H9 (cell line): ENCODE data around the gene ST6GALNAC3. TPM values are rescaled to one million over a fixed set of nuclear protein-coding genes. Genes with fewer than 3 reads are reported as not detected.

Experiments used
- DNase-seq: peaks from one replicate; pipeline ENCODE4 v3.0.0-alpha.2; 2017
- H2AFZ ChIP-seq: one replicate; pipeline ENCODE4 v1.6.1; 2013; ENCODE audit warnings: mild to moderate bottlenecking, low read length, control low read depth, moderate library complexity
- H2AK5ac ChIP-seq: 2 replicates; pipeline ENCODE4 v1.6.1; 2013; ENCODE audit warnings: low read length, control low read depth, mixed read lengths; ENCODE audit not compliant: insufficient read length
- H2BK120ac ChIP-seq: one replicate; pipeline ENCODE4 v1.6.1; 2013; ENCODE audit warnings: low read depth, mild to moderate bottlenecking, low read length, control low read depth, inconsistent platforms; ENCODE audit not compliant: poor library complexity, severe bottlenecking
- H2BK12ac ChIP-seq: 2 replicates; pipeline ENCODE4 v1.6.1; 2013; ENCODE audit warnings: low read length, control low read depth, mixed read lengths, low read depth; ENCODE audit not compliant: insufficient read length
- H2BK15ac ChIP-seq: 2 replicates; pipeline ENCODE4 v1.6.1; 2013; ENCODE audit warnings: low read depth, low read length, control low read depth
- H2BK20ac ChIP-seq: one replicate; pipeline ENCODE4 v1.6.1; 2013; ENCODE audit warnings: low read depth, mild to moderate bottlenecking, low read length, control low read depth, inconsistent platforms; ENCODE audit not compliant: poor library complexity, severe bottlenecking
- H2BK5ac ChIP-seq: 2 replicates; pipeline ENCODE4 v1.6.1; 2013; ENCODE audit warnings: low read length, control low read depth, mixed read lengths; ENCODE audit not compliant: insufficient read length
- H3K14ac ChIP-seq: 2 replicates; pipeline ENCODE4 v1.6.1; 2013; ENCODE audit warnings: low read length, control low read depth; ENCODE audit not compliant: insufficient read depth
- H3K18ac ChIP-seq: 2 replicates; pipeline ENCODE4 v1.6.1; 2013; ENCODE audit warnings: low read depth, mild to moderate bottlenecking, mixed read lengths, low read length, control low read depth; ENCODE audit not compliant: insufficient read length
- H3K23ac ChIP-seq: 2 replicates; pipeline ENCODE4 v1.6.1; 2013; ENCODE audit warnings: low read length, control low read depth, mixed read lengths, low read depth; ENCODE audit not compliant: insufficient read length
- H3K23me2 ChIP-seq: 2 replicates; pipeline ENCODE4 v1.6.1; 2013; ENCODE audit warnings: low read depth, mild to moderate bottlenecking, mixed read lengths, low read length, control low read depth; ENCODE audit not compliant: insufficient read length, poor library complexity, severe bottlenecking
- H3K27ac ChIP-seq: 2 replicates; pipeline ENCODE4 v1.5.1; 2013; ENCODE audit warnings: low read length, control low read depth, mixed read lengths, low read depth; ENCODE audit not compliant: insufficient read length
- H3K27me3 ChIP-seq: 2 replicates; pipeline ENCODE4 v1.6.1; 2013; ENCODE audit warnings: low read length, control low read depth, inconsistent platforms; ENCODE audit not compliant: insufficient read depth
- H3K4ac ChIP-seq: 2 replicates; pipeline ENCODE4 v1.6.1; 2013; ENCODE audit warnings: low read depth, mild to moderate bottlenecking, control low read depth, inconsistent platforms, low read length, moderate library complexity
- H3K4me1 ChIP-seq: 2 replicates; pipeline ENCODE4 v1.6.1; 2013; ENCODE audit warnings: low read length, control low read depth, inconsistent platforms; ENCODE audit not compliant: insufficient read depth
- H3K4me2 ChIP-seq: 2 replicates; pipeline ENCODE4 v1.6.1; 2013; ENCODE audit warnings: low read length, control low read depth, mixed read lengths; ENCODE audit not compliant: insufficient read length, insufficient read depth
- H3K56ac ChIP-seq: 2 replicates; pipeline ENCODE4 v1.6.1; 2013; ENCODE audit warnings: low read depth, mild to moderate bottlenecking, mixed read lengths, low read length, control low read depth; ENCODE audit not compliant: insufficient read length
- H3K79me1 ChIP-seq: 2 replicates; pipeline ENCODE4 v1.6.1; 2013; ENCODE audit warnings: low read depth, mild to moderate bottlenecking, moderate library complexity, low read length, control low read depth, inconsistent platforms; ENCODE audit not compliant: insufficient read depth, poor library complexity, severe bottlenecking
- H3K79me2 ChIP-seq: 2 replicates; pipeline ENCODE4 v1.6.1; 2013; ENCODE audit warnings: low read length, control low read depth, inconsistent platforms; ENCODE audit not compliant: insufficient read depth
- H3K9ac ChIP-seq: 2 replicates; pipeline ENCODE4 v1.6.1; 2013; ENCODE audit warnings: low read length, control low read depth, mixed read lengths; ENCODE audit not compliant: insufficient read length; ENCODE audit errors: extremely low read depth
- H3K9me3 ChIP-seq: one replicate; pipeline ENCODE4 v1.6.1; 2013; ENCODE audit warnings: low read depth, low read length, inconsistent platforms; ENCODE audit not compliant: control insufficient read depth
- H3T11ph ChIP-seq: one replicate; pipeline ENCODE4 v1.6.1; 2013; ENCODE audit warnings: mild to moderate bottlenecking, low read length, control low read depth, inconsistent platforms
- H4K20me1 ChIP-seq: one replicate; pipeline ENCODE4 v1.6.1; 2013; ENCODE audit not compliant: control insufficient read depth, insufficient read length, insufficient read depth
- H4K5ac ChIP-seq: 2 replicates; pipeline ENCODE4 v1.6.1; 2013; ENCODE audit warnings: low read depth, mild to moderate bottlenecking, mixed read lengths, low read length, control low read depth; ENCODE audit not compliant: insufficient read length
- H4K8ac ChIP-seq: replicated peaks from 2 replicates; pipeline ENCODE4 v1.6.1; 2013; ENCODE audit warnings: low read length, control low read depth, mixed read lengths, low read depth; ENCODE audit not compliant: insufficient read length
- H4K91ac ChIP-seq: 2 replicates; pipeline ENCODE4 v1.6.1; 2013; ENCODE audit warnings: low read depth, mild to moderate bottlenecking, moderate library complexity, mixed read lengths, low read length, control low read depth; ENCODE audit not compliant: insufficient read length
- H3K27ac Mint-ChIP-seq, 3 experiments: 2 replicates in 2 of 3; 3 replicates in 1 of 3; pipeline ENCODE4 v1.8.0; 2020 to 2021; ENCODE audit warnings: mixed read lengths in 3 of 3, mild to moderate bottlenecking in 1 of 3, moderate library complexity in 1 of 3
- H3K27me3 Mint-ChIP-seq: 2 replicates; pipeline ENCODE4 v1.8.0; 2021; ENCODE audit warnings: low read depth, mild to moderate bottlenecking, moderate library complexity, mixed read lengths
- H3K36me3 Mint-ChIP-seq, 3 experiments: 2 replicates in 2 of 3; 3 replicates in 1 of 3; pipeline ENCODE4 v1.8.0; 2020 to 2021; ENCODE audit warnings: low read depth in 3 of 3, mixed read lengths in 3 of 3; ENCODE audit not compliant: insufficient read depth in 1 of 3
- H3K4me1 Mint-ChIP-seq, 2 experiments: 2 replicates each; pipeline ENCODE4 v1.8.0; 2020; ENCODE audit warnings: mixed read lengths in 2 of 2
- H3K4me3 Mint-ChIP-seq, 2 experiments: 2 replicates in 1 of 2; 3 replicates in 1 of 2; pipeline ENCODE4 v1.8.0; 2020 to 2021; ENCODE audit warnings: mild to moderate bottlenecking in 2 of 2, mixed read lengths in 2 of 2, moderate library complexity in 1 of 2
- H3K9me3 Mint-ChIP-seq, 2 experiments: 2 replicates in 1 of 2; 3 replicates in 1 of 2; pipeline ENCODE4 v1.8.0; 2020; ENCODE audit warnings: mild to moderate bottlenecking in 2 of 2, mixed read lengths in 2 of 2, moderate library complexity in 1 of 2
- CTCF ChIP-seq: fragments of 200-600 bp; sonication (generic); conservative IDR thresholded peaks from 3 replicates; pipeline ENCODE4 v1.8.0; 2021; ENCODE audit warnings: antibody characterized with exemption, mild to moderate bottlenecking
- WGBS: extraction: QIAGEN DNeasy Blood & Tissue Kit; methylation state at CpG from one replicate; pipeline ENCODE4 v1.1.7; 2013; ENCODE audit warnings: missing lambda C conversion rate, low lambda C conversion rate, mixed read lengths; ENCODE audit not compliant: insufficient read length; ENCODE audit errors: extremely low coverage; 5-methylcytosine and 5-hydroxymethylcytosine counted together
- total RNA-seq: library from RNA; stranded (reverse); gene quantifications from 2 replicates; pipeline ENCODE4 v1.2.1, GENCODE V29; 2021

The ST6GALNAC3 gene
- total RNA-seq, 1 experiment from 2014 or later: 11.2 TPM

GRCh38 chr1:76142771-76143540 is 68.4 kb downstream of the ST6GALNAC3 start:
- Histone ChIP-seq H3K27ac (no peak overlapping the region), H2BK15ac (no peak overlapping the region), H3K23me2 (no peaks in the 10 kb centered on the region), H4K91ac (no peak overlapping the region), H3K56ac (no peak overlapping the region), H3K4me1 (peaks cover 7% of the 10 kb centered on the region; the same call in 1 of the 2 replicates), H4K5ac (no peak overlapping the region), H3K79me1 (no peaks in the 10 kb centered on the region), H2BK5ac (no peak overlapping the region), H3K9me3 (no peaks in the 10 kb centered on the region), H3K14ac (no peak overlapping the region), H3K4ac (no peak overlapping the region), H4K20me1 (no peaks in the 10 kb centered on the region), H3K79me2 (no peaks in the 10 kb centered on the region), H2BK20ac (no peak overlapping the region), H3K27me3 (no peaks in the 10 kb centered on the region), H2BK120ac (no peak overlapping the region), H2BK12ac (no peak overlapping the region), H3K9ac (no peak overlapping the region), H4K8ac (no peak overlapping the region), H3T11ph (no peak overlapping the region), H2AK5ac (no peak overlapping the region), H2AFZ (no peak overlapping the region), H3K18ac (no peak overlapping the region), H3K23ac (no peak overlapping the region), H3K4me2 (no peak overlapping the region)
- WGBS: no CpG with 5 or more reads among the region's 5 CpGs
- Mint-ChIP-seq H3K27ac (no peak overlapping the region; a peak in 1 of 7 replicates), H3K9me3 (no peaks in the 10 kb centered on the region), H3K4me3 (no peak overlapping the region), H3K27me3 (no peaks in the 10 kb centered on the region), H3K36me3 (no peaks in the 10 kb centered on the region), H3K4me1 (peaks cover 23 to 30% of the 10 kb centered on the region in 2 experiments)
- DNase-seq: no peak
- TF ChIP-seq CTCF: no peak
